Measurements from ENCODE around the gene OCLN.
"Not testable (repeated sequence)": the region's sequence is repeated elsewhere in the genome, so short reads cannot be mapped to it uniquely, and the experiment has no call there.

OCLN gene

DNA sequence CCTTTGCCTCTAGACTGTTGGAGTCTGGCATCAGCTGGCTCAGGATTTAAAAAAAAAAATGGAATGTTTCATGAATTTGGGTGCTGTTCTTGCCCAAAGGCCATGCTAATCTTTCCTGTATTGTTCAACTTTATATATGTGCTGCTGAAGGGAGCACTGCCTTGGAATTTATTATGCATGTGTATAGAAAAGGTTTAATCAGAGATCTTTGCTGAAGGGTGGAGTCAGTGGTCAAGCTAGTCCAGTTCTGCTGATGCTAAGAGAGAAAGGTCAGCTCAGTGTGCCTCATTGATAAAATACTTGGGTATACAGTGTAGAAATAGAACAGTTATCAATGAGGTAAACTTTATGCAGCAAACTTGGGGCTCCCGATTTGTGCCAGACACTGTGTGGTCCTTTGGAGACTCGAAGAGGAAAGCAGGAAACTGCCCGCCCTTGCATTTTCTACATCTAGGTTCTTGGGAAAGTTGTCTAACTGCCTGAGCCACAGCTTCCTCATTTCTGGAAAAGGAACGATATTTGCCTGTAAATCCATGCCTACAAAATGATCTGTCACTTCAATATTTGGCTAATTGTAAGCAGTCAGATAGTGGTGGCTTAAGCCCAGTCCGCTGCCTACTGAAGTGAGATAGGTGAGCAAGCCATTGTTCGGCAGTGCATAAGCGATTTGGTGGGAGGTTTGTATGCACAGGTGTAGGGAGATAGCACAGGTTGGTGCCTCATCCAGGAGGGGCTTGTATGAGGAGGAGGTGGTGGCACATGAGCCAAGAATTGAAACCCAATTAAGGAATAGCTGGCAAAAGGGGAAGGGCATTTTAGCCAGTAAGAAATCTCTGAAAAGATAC lies 38.2 kb downstream of the OCLN start:
- DNase-seq, result no peak

DNA sequence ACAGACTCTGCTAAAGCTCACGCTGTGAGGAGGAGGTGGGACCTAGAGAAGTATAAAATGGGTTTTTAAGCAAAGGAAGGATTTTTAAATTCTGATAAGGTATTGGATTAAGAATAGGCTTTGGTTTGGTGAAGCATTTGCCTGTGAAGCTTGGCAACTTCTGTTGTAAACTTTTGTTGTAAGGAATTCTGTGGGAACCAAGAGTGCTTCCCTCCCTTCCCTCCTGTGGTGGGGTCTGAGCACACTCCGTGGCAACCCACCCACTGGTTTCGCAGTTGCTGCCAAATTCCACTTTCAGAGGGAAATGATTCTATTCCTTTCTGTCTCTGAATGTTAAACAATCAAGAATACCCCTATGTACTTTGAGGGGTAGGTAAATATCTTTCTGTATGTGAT lies 38.8 kb downstream of the OCLN start:
- DNase-seq, result no peak

DNA sequence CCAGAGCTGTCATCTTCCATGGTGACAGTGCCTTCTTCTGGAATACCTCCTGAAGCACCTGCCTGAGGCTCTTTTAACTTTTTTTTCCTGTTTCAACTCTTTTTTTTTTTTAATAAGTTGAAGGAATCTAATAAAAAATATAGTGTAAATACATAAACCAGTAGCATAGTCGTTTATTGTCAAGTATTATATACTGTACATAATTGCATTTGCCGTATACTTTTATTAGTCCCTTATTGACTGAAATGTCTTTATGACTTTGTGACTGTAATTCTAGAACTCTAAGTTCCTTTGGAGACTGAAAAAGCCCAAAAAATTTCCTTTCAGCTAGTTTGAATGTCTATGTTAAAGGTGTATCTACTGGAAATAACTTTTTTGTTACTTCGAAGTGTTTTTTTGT lies 45.3 kb downstream of the OCLN start:
- not testable (repeated sequence) for DNase-seq

DNA sequence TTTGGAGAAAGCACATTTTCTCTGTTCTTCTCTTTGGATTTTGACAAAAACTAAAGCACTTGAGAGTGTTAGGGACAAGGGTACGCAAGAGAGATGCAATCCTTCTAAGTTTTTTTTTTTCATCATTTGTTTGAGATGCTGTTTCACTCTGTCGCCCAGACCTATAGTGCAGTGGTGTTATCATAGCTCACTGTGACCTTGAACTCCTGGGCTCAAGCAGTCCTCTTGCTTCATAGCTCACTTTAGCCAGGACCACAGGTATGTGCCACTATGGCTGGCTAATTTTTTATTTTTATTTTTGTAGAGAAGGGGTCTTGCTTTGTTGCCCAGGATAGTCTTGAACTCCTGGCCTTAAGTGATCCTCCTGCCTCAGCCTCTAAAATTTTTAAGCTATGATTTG lies 46.1 kb downstream of the OCLN start:
- DNase-seq, result not testable (repeated sequence)

DNA sequence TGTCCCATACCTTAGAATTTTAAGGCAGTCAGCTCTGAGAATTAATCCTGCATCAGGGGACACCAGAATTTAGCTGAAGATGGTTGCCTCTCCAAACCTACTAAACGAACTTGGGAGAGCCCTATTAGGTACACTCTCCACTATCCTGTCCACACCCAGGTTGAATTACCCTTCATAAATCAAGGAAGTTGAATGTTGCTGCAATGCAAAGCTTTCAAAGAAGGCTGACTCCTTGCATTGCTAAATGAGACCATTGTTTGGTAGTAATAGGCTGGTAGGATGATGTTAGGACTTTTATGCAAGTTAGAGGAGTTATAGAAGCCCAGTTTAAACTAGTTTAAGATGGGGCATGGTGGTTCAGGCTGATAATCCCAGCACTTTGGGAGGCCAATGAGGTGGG lies 48.8 kb downstream of the OCLN start:
- DNase-seq, result not testable (repeated sequence)

DNA sequence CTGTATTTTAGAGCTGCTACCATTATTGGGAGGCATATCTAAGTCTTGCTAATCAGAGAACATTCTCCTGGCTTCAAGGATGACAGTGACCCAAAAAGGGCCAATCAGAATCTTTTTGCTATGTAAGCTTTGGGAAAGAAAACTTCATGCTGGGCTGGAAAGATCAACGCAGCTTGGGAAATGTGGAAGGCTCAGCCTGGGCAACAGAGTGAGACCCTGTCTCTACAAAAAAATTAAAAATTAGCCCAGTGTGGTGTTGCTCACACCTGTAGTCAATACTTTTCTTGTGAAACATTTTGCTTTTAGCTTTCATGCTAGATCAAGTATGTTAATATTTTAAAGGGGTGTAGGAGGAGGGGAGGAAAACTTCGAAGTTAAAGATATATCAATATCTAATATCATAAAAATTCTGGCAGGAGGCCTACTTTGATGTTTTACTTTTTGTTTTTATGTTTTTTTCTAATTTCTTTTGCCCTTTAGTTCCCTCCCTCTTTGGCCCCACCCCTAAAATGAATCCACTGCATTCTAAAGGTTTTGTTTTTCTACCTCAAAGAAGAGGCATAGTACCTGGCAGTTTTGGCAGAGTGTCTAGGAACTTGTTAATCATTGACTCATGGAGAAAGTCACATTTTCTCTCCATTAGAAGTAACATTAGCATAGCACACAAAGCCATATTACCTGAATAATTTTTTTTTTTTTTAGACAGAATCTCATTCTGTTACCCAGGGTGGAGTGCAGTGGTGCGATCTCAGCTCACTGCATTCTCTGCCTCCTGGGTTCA lies 50.4 kb downstream of the OCLN start:
- not testable (repeated sequence) for DNase-seq

DNA sequence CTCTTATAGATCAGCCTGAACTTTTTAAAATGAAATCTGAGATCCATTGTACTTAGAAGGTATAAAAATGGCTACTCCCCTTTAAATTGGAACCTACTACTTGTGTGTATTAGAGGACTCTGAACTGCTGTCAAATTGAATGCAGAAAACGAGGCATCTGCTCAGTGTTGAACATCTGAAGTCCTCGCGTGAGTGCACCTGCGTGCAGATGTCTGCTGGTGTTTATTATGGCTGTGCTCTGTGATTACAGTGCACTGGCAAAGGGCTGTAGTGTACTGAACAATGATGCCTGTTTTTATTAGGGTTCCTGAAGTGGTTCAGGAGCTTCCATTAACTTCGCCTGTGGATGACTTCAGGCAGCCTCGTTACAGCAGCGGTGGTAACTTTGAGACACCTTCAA lies 52.0 kb downstream of the OCLN start:
- DNase-seq, result not testable (repeated sequence)

DNA sequence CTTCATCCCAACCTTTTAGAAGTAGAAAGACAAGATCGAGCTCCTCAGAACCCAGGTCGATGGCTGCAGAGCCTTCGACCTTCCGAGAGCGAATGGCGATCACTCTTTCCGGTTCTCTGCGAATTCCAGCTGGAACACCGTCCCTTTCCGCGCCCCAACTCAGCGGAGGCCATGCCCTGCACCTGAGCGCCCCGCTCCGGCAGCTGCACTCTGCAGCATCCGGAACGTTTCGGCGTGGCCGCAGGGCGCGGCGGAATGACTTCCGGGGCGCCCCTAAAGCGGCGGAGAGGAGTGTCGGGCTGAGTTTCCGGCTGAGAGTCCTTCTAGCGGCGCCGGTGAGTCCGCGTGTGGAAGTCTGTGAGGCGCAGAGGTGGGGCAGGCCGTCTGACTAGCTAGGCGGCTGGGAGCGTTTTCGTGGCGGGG lies 67.3 kb downstream of the OCLN start, which contains the start of gene GTF2H2C:
GTF2H2C (plus strand) TSS at position 284 of the 423 bp plus-strand sequence. CDS start 4,942 bp downstream, outside the sequence.
- DNase-seq, result not testable (repeated sequence)

DNA sequence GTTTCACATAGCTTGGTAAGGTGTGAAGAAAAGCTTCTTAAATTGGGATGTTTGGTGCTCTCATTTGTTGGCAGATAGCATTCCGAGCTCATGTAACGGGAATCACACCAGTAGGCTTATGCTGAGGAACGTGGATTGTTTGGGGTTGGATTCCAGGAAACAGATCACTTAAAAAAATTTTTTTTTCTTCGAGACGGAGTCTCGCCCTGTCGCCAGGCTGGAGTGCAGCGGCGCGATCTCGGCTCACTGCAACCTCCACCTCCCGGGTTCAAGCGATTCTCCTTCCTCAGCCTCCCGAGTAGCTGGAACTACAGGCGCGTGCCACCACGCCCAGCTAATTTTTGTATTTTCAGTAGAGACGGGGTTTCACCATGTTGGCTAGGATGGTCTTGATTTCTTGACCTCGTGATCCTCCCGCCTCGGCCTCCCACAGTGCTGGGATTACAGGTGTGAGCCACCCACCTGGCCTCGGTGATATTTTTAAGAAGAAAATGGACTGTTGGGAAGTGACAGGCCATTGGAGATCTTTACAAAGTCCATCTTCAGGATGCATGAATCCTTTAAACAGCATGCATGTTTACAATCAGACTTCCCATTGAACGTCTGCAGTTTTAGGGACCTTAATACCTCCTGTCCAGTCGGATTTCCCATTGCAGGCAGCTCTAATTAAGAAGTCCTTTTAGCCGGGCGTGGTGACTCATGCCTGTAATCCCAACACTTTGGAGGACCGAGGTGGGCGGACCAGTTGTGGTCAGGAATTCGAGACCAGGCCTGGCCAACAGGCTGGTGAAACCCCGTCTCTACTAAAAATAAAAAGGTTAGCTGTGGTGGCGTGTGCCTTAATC lies 68.2 kb downstream of the OCLN start:
- DNase-seq, result not testable (repeated sequence)

DNA sequence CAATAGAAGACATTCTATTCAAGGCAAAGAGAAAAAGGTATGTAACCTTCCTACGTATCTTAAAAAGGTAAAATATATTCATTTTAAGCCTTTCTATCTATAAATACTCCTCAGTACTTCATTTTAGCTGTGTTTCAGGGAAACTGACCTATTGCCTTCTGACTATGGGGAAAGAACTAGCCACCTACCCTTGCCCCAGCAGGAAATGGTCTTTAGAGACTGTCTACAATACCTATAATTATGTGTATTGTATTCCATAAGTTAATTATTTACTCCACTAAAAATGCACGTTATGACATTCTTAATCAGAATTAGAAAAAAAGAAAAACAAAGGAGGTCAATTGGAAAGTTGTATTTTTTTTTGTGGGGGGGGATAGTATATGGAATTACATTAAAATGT lies 73.6 kb downstream of the OCLN start:
- not testable (repeated sequence) for DNase-seq

DNA sequence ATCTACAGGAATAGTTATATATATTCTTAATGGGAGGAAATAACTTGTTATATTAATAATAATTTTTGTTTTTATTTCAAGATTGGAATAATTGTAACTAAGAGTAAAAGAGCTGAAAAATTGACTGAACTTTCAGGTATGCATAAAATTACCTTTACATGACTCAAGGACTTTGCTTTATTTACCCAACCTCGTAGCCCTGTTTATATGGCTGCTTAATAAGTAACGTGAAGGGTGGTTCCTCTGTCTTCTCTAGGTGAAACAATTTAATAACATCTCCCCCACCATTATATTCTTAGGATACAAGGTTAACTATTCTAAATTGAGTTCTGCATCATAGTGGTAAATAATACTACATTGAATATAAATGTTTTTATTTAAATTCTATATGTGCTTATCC lies 75.5 kb downstream of the OCLN start:
- not testable (repeated sequence) for DNase-seq

DNA sequence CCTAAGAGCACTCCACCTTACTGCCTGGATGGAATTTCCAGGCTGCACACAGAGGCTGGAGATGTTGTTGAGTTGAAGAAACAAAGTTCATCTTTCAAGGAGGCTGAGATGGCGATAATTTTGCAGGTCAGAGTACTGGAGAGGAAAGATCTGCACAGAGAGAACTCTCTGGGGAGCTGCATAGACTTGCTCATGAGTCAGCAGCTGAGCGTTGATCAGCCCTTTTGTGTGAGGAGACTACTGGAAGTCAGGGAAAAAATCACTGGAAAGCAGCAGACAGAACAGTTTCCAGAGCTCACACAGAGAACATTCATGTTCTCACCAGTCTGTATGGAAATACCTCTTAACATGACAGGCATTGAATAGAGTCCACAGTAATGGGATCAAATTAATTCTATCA lies 90.8 kb downstream of the OCLN start:
- not testable (repeated sequence) for DNase-seq

DNA sequence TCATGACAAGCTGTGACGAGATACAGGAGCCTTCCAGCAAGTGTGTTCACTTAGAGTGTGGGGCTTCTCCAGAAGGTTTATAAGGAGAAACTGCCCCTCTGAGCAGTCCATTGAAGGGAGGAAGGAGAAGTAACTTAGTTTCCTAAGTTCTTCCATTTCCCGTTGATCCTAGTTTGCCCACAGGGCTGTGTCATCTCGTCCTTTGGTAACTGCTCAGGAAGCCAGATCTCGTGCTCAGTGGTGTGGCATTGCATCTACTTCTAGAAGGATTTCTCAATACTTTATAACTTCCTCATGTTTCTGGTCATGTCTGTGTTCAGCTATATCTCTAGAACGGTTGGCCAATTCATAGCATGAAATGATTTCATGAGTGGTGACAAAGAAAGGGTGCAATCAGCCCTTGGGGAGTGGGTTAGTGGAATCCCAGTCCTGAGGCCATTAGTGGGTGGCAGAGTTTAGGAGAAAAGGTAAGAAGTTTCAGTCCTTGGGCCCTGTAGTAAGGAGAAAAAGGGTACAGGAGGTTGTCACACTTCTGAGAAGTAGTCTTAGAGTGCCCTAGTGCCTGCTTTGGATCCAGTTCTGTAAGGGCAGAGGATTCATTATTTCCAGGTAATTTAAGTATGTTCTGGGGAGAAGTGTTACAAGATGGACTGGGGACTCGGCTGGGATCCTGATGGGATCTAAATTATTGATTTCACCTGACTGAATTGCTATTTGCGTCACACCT lies 103.7 kb downstream of the OCLN start:
- not testable (repeated sequence) for DNase-seq

DNA sequence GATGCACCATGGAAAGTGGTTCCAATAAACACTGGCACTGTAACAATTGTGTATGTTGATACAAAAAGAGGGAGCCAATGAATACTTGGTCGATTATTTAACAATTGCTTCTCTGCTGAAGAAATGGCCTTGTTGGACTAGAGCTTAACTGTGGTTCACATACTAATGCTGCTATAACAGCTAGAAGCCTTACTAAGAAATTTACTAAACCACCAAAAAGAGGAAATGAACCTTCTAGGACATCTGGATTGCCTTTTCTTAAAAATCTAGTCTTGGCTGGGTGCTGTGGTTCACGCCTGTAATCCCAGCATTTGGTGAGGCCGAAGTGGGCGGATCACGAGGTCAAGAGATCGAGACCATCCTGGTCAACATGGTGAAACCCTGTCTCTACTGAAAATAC lies 109.4 kb downstream of the OCLN start:
- not testable (repeated sequence) for DNase-seq

DNA sequence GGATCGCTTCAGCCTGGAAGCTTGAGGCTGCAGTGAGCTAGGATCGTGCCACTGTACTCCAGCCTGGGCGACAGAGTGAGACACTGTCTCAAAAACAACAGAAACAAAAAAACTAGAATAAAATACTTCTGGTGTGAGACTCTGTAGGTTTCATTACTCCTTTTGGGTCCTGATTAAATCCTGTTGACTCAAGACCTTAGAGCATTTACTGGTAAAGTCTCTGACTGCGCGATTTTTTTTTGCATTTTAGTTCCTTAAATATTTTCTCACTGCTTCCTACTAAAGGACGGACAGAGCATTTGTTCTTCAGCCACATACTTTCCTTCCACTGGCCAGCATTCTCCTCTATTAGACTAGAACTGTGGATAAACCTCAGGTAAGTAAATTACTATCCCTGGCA lies 114.2 kb downstream of the OCLN start:
- not testable (repeated sequence) for DNase-seq
